IMR-90 (cell line): ENCODE results near the gene PAQR5. TPM values are rescaled to one million over a fixed set of nuclear protein-coding genes. Genes with fewer than 3 reads are reported as not detected.

ENCODE experiments used
- ATAC-seq: fragments of 200-7000 bp; cut with Tn5 transposase; 2 replicates; pipeline ENCODE4 v1.9.1; 2020; ENCODE audit warnings: low read depth, mild to moderate bottlenecking, moderate library complexity
- BruUV-seq: library from RNA; stranded (reverse); fragments of 400-500 nt; replicated peaks from 2 replicates; lab custom pipeline; 2021; lab: Mats Ljungman, UMichigan
- CTCF ChIA-PET: fragments of 300-600 bp; formaldehyde crosslinking; extraction: SDS; loops from one replicate; lab custom pipeline; 2021; ENCODE audit warnings: antibody characterized with exemption; lab: Yijun Ruan, JAX
- POLR2A ChIA-PET: fragments of 300-600 bp; sonication (Branson Sonifier 250); formaldehyde crosslinking; loops from one replicate; lab custom pipeline; 2022; ENCODE audit warnings: antibody characterized with exemption; ENCODE audit not compliant: unreplicated experiment; lab: Charles Lee
- DNase-seq: peaks from one replicate; pipeline ENCODE4 v3.0.0; 2013
- H2AFZ ChIP-seq: replicated peaks from 2 replicates; pipeline ENCODE3; 2013; ENCODE audit warnings: low read length, mild to moderate bottlenecking; ENCODE audit not compliant: poor library complexity
- H2AK5ac ChIP-seq: 2 replicates; pipeline ENCODE4 v1.6.1; 2013; ENCODE audit warnings: low read depth, low read length, inconsistent platforms
- H2AK9ac ChIP-seq: replicated peaks from 2 replicates; pipeline ENCODE3; 2013; ENCODE audit warnings: mild to moderate bottlenecking, low read depth, low read length, moderate library complexity; ENCODE audit not compliant: poor library complexity
- H2BK120ac ChIP-seq: 2 replicates; pipeline ENCODE4 v1.6.1; 2013; ENCODE audit warnings: low read depth, low read length, inconsistent platforms
- H2BK15ac ChIP-seq: 3 replicates; pipeline ENCODE4 v1.6.1; 2013; ENCODE audit warnings: low read depth, low read length, inconsistent platforms
- H2BK20ac ChIP-seq: 2 replicates; pipeline ENCODE4 v1.6.1; 2013; ENCODE audit warnings: low read depth, mild to moderate bottlenecking, inconsistent platforms, low read length, moderate library complexity
- H2BK5ac ChIP-seq: 2 replicates; pipeline ENCODE4 v1.6.1; 2013; ENCODE audit warnings: mild to moderate bottlenecking, low read depth, low read length, inconsistent platforms; ENCODE audit not compliant: poor library complexity, severe bottlenecking
- H3K14ac ChIP-seq: replicated peaks from 2 replicates; pipeline ENCODE4 v1.6.1; 2013; ENCODE audit warnings: low read depth, low read length, inconsistent platforms
- H3K18ac ChIP-seq: 2 replicates; pipeline ENCODE4 v1.6.1; 2013; ENCODE audit warnings: low read depth, low read length, control low read depth
- H3K23ac ChIP-seq: 2 replicates; pipeline ENCODE4 v1.6.1; 2013; ENCODE audit warnings: low read depth, low read length, inconsistent platforms
- H3K27ac ChIP-seq: 2 replicates; pipeline ENCODE4 v1.5.1; 2013; ENCODE audit warnings: mild to moderate bottlenecking, control low read depth, low read length; ENCODE audit not compliant: insufficient read depth
- H3K27me3 ChIP-seq: 2 replicates; pipeline ENCODE4 v1.6.1; 2013; ENCODE audit warnings: low read length; ENCODE audit not compliant: control insufficient read depth, insufficient read depth
- H3K36me3 ChIP-seq: 2 replicates; pipeline ENCODE4 v1.6.1; 2013; ENCODE audit warnings: low read length, mixed read lengths; ENCODE audit not compliant: control insufficient read depth, insufficient read depth
- H3K4ac ChIP-seq: 2 replicates; pipeline ENCODE4 v1.6.1; 2013; ENCODE audit warnings: low read depth, low read length, inconsistent platforms
- H3K4me1 ChIP-seq: 2 replicates; pipeline ENCODE4 v1.6.1; 2013; ENCODE audit warnings: low read length, mixed read lengths; ENCODE audit not compliant: control insufficient read depth, insufficient read depth
- H3K4me2 ChIP-seq: 2 replicates; pipeline ENCODE4 v1.6.1; 2013; ENCODE audit warnings: low read depth, mild to moderate bottlenecking, control low read depth, low read length, moderate library complexity
- H3K4me3 ChIP-seq: 2 replicates; pipeline ENCODE4 v1.5.1; 2013; ENCODE audit warnings: low read depth, mild to moderate bottlenecking, control low read depth, low read length, moderate library complexity; ENCODE audit not compliant: insufficient read depth
- H3K56ac ChIP-seq: 2 replicates; pipeline ENCODE4 v1.6.1; 2013; ENCODE audit warnings: low read length, inconsistent platforms; ENCODE audit not compliant: insufficient read depth; ENCODE audit errors: extremely low read depth
- H3K79me1 ChIP-seq, 2 experiments: 2 replicates each; pipeline ENCODE4 v1.6.1; 2013; ENCODE audit warnings: low read length in 2 of 2, inconsistent platforms in 1 of 2, low read depth in 1 of 2
- H3K9ac ChIP-seq: 2 replicates; pipeline ENCODE4 v1.6.1; 2013; ENCODE audit warnings: low read depth, low read length, control low read depth
- H3K9me1 ChIP-seq: 2 replicates; pipeline ENCODE4 v1.6.1; 2013; ENCODE audit warnings: low read length, inconsistent platforms; ENCODE audit not compliant: insufficient read depth
- H3K9me3 ChIP-seq: 2 replicates; pipeline ENCODE4 v1.6.1; 2013; ENCODE audit warnings: low read length; ENCODE audit not compliant: control insufficient read depth, insufficient read depth
- H4K20me1 ChIP-seq: 2 replicates; pipeline ENCODE4 v1.6.1; 2013; ENCODE audit warnings: low read length, inconsistent platforms; ENCODE audit not compliant: insufficient read depth
- H4K5ac ChIP-seq: 2 replicates; pipeline ENCODE4 v1.6.1; 2013; ENCODE audit warnings: mild to moderate bottlenecking, low read depth, low read length, control low read depth
- H4K8ac ChIP-seq, 2 experiments: 2 replicates each; pipeline ENCODE4 v1.6.1; 2013; ENCODE audit warnings: low read depth in 2 of 2, low read length in 2 of 2, control low read depth in 1 of 2, inconsistent platforms in 1 of 2
- H4K91ac ChIP-seq: 2 replicates; pipeline ENCODE4 v1.6.1; 2013; ENCODE audit warnings: low read depth, low read length, inconsistent platforms; ENCODE audit not compliant: insufficient read depth
- CEBPB ChIP-seq: IDR thresholded peaks from 2 replicates; pipeline ENCODE4 v1.6.1; 2012; ENCODE audit warnings: low read depth, low read length, improper control_type of control experiment
- MAFK ChIP-seq: IDR thresholded peaks from 2 replicates; pipeline ENCODE4 v1.6.1; 2012; ENCODE audit warnings: low read depth, low read length, improper control_type of control experiment
- MAZ ChIP-seq: IDR thresholded peaks from 2 replicates; pipeline ENCODE4 v1.6.1; 2012; ENCODE audit warnings: low read depth, mild to moderate bottlenecking, low read length, improper control_type of control experiment, moderate library complexity, borderline replicate concordance
- NFE2L2 ChIP-seq: fragments of 150-350 bp; IDR thresholded peaks from 2 replicates; pipeline ENCODE4 v1.6.1; 2016; ENCODE audit warnings: low read depth, mild to moderate bottlenecking, low read length
- POLR2A ChIP-seq: IDR thresholded peaks from 2 replicates; pipeline ENCODE4 v1.6.1; 2012; ENCODE audit warnings: mild to moderate bottlenecking, low read depth, low read length
- RAD21 ChIP-seq: IDR thresholded peaks from 2 replicates; pipeline ENCODE4 v1.6.1; 2012; ENCODE audit warnings: low read length, improper control_type of control experiment
- RCOR1 ChIP-seq: IDR thresholded peaks from 2 replicates; pipeline ENCODE4 v1.6.1; 2012; ENCODE audit warnings: mild to moderate bottlenecking, low read length, improper control_type of control experiment; ENCODE audit not compliant: insufficient replicate concordance
- RFX5 ChIP-seq: IDR thresholded peaks from 2 replicates; pipeline ENCODE4 v1.8.0; 2012; ENCODE audit warnings: low read depth, mild to moderate bottlenecking, low read length, moderate library complexity
- SMC3 ChIP-seq: fragments of 150-350 bp; IDR thresholded peaks from 2 replicates; pipeline ENCODE4 v1.6.1; 2016; ENCODE audit warnings: low read depth, mild to moderate bottlenecking, antibody characterized with exemption, low read length, moderate library complexity
- WGBS, 2 experiments: methylation state at CpG; one replicate each; pipeline versions ENCODE4 v1.1.5 to v1.1.7; 2013; ENCODE audit warnings: missing lambda C conversion rate in 2 of 2; ENCODE audit not compliant: insufficient read length in 1 of 2; ENCODE audit errors: extremely low coverage in 2 of 2; 5-methylcytosine and 5-hydroxymethylcytosine counted together
- dilution Hi-C: fragments of 300-500 bp; cut with HindIII; formaldehyde crosslinking; loops from one replicate; pipeline ENCODE4 v1.14.3; 2018; ENCODE audit warnings: low sequenced_read_pairs; ENCODE audit not compliant: unreplicated experiment
- in situ Hi-C: fragments of 300-500 bp; cut with MboI; formaldehyde crosslinking; loops from 3 replicates; pipeline ENCODE4 v1.14.3; 2019; ENCODE audit warnings: low sequenced_read_pairs, inconsistent platforms, mixed read lengths
- intact Hi-C: fragments of 100-400 bp; cut with micrococcal nuclease; formaldehyde crosslinking; loops from 2 replicates; pipeline ENCODE4 v1.10.0; 2022
- polyA plus RNA-seq, 3 experiments: library from polyadenylated mRNA; depleted of rRNA; stranded (reverse); fragments of >200 nt; gene quantifications; 2 replicates each; pipeline ENCODE4 v1.2.3, GENCODE V29; 2012; ENCODE audit warnings: low replicate concordance in 1 of 3
- total RNA-seq: library from RNA; depleted of rRNA; stranded (reverse); fragments of >200 nt; gene quantifications from 2 replicates; pipeline ENCODE4 v1.2.3, GENCODE V29; 2012
- TF ChIP-seq, protein P1 (sequence below): fragments of 150-350 bp; IDR thresholded peaks from 2 replicates; pipeline ENCODE4 v1.6.1; 2016; ENCODE audit warnings: low read depth, mild to moderate bottlenecking, low read length, moderate library complexity, borderline replicate concordance

PAQR5 gene
- total and polyA plus RNA-seq, 2 of the 4 experiments (the other 2 are of a cell fraction), result 2.3 to 2.7 TPM

DNA sequence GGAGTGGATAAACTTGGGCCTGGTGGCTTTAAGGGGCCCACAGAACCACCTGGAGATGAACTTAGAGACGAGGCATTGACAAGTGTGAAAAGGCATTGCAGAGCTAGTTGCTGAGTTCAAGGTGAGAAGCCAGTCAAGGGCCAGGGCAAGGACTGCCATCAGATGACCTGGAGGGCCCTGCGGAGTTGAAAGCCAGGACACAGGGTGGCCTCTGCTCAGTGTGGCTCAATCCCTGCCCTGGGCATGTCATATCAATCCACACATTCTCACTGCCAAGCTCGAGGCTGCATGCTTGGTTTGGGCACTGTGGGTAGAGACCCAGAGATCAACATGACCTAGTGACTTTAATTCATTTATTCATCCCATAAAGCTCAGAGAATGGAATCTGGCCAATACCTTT lies 9.2 kb downstream of the PAQR5 start:
- no peak overlapping the region; a peak in 1 of 4 replicates for H4K8ac ChIP-seq
- no peak overlapping the region for H3K23ac ChIP-seq
- no peak overlapping the region for H3K27ac ChIP-seq
- no peak overlapping the region; the same call in 1 of the 2 replicates for H4K91ac ChIP-seq
- H3K9me1 ChIP-seq, result peaks cover 30% of the 10 kb centered on the region
- H3K79me1 ChIP-seq, result 0 out of 4 replicates have a peak, but pooled peaks cover 0 to 13% of the 10 kb centered on the region in 2 experiments
- no peak overlapping the region for H3K4me2 ChIP-seq
- dilution Hi-C loops, result no loop called here
- no TSS peak for BruUV-seq
- ATAC-seq, result no peak
- H2BK20ac ChIP-seq, result no peak overlapping the region
- no peak overlapping the region for H3K18ac ChIP-seq
- no peak for DNase-seq
- no peak overlapping the region for H4K5ac ChIP-seq
- H2BK15ac ChIP-seq, result 0 out of 3 replicates have a peak overlapping the region, but pooled peaks have one; percentile 59
- no peak overlapping the region for H3K4me3 ChIP-seq
- H2AFZ ChIP-seq, result peak overlapping the region; percentile 15
- H3K4me1 ChIP-seq, result peaks cover 34% of the 10 kb centered on the region
- in situ Hi-C loops, result no loop called here
- H3K56ac ChIP-seq, result no peak overlapping the region
- H3K27me3 ChIP-seq, result no peaks in the 10 kb centered on the region
- peak overlapping the region; percentile 43; the same call in 1 of the 2 replicates for H3K4ac ChIP-seq
- ChIA-PET CTCF (interaction anchor here (0.6 kb wide), 1 partner anchor 82 kb away, joined by 5 read pairs; no protein-coding TSS in a partner anchor), POLR2A (no interaction called here)
- H2AK9ac ChIP-seq, result no peak overlapping the region
- H3K14ac ChIP-seq, result no peak overlapping the region
- intact Hi-C loops, result no loop called here
- H2AK5ac ChIP-seq, result peak overlapping the region; percentile 87
- H3K9ac ChIP-seq, result no peak overlapping the region
- peaks cover 2% of the 10 kb centered on the region; the same call in 1 of the 2 replicates for H4K20me1 ChIP-seq
- H2BK120ac ChIP-seq, result 0 out of 2 replicates have a peak overlapping the region, but pooled peaks have one; percentile 52
- no peak for TF ChIP-seq MAFK
- no peak for TF ChIP-seq MAZ
- TF ChIP-seq, protein P1, sequence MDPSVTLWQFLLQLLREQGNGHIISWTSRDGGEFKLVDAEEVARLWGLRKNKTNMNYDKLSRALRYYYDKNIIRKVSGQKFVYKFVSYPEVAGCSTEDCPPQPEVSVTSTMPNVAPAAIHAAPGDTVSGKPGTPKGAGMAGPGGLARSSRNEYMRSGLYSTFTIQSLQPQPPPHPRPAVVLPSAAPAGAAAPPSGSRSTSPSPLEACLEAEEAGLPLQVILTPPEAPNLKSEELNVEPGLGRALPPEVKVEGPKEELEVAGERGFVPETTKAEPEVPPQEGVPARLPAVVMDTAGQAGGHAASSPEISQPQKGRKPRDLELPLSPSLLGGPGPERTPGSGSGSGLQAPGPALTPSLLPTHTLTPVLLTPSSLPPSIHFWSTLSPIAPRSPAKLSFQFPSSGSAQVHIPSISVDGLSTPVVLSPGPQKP, result no peak
- no peak for TF ChIP-seq RFX5
- TF ChIP-seq SMC3, result no peak
- TF ChIP-seq RCOR1, result no peak
- TF ChIP-seq RAD21, result no peak
- TF ChIP-seq NFE2L2, result no peak
- TF ChIP-seq POLR2A, result no peak
- no peak for TF ChIP-seq CEBPB
- H3K36me3 ChIP-seq, result no peaks in the 10 kb centered on the region
- H3K9me3 ChIP-seq, result no peaks in the 10 kb centered on the region
- WGBS, 2 experiments, result 100% methylated on average over 1 of the region's 3 CpGs; no CpG with 5 or more reads in 1 of the 2 experiments
- H2BK5ac ChIP-seq, result no peak overlapping the region
